SHP77 treated with DMSO at 0.1 percent for 48 hours (cell line): ENCODE data around the gene IDUA.
"Not testable (repeated sequence)": the region's sequence is repeated elsewhere in the genome, so short reads cannot be mapped to it uniquely, and the experiment has no call there.

Experiments
- DNase-seq: peaks from one replicate; lab custom pipeline; 2025; lab: John Stamatoyannopoulos, UW

IDUA gene

GRCh38 chr4:1046581-1047011, 59.8 kb downstream of the IDUA start:
- not testable (repeated sequence) for DNase-seq

DNA sequence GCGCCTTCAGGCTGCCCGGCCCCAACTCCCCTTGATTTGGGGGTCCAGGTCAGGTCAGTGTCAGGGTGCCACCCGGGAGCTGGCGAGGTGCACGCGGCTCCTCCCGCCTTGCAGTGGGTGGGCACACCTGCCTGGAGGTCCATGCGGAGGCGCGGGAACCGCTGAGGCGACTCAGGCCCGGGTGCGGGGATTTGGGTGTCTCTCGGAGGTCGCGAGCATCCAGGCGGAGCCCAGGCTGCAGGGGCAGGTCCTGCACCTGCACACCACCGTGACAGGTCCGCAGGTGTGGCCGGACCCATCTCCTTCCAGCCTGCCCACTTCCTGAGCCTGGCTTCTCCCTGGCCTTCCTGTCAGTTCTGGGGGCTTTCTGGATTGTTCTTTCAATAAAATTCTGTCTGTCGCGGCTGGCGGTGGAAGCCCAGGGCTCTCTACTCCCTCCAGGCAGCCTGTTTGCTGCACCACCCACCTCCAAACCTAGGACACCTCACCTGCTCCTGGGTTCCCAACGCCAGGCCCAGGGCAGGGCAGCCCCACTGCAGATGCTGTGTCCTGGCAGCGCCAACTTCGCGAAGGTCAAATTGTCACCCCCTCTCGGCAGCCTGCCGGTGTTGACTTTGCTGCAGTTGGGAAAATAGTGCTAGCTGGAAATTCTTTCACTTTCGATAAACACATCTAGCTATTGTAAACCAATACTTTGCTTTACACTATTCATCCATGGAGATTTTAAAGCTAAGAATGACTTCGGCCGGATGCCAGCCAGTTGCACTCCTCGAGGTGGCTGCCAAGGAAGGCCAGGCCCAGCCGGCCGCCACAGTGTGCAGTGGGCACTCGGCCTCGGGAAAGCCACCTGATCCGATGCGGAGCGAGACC, 60.5 kb downstream of the IDUA start:
- no peak for DNase-seq

GRCh38 chr4:1047976-1048772, 61.3 kb downstream of the IDUA start:
- no peak for DNase-seq

GRCh38 chr4:1048773-1049590, 62.1 kb downstream of the IDUA start:
- no peak for DNase-seq

DNA sequence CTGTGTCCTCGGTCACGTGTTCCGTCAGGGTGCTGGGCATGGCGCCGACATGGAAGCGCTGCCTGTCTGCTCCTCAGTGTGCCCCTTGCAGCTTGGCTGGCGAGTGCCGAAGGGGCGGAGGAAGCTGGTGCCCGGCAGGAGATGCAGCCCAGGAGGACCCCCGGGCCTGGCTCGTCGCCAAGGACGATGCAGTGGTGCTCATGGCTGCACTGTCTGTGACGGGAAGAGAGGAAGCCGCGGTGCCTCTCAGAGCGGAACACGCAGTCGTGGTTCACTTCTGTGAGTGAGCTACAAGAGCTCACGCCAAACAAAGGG, 62.7 kb downstream of the IDUA start:
- DNase-seq = no peak

GRCh38 chr4:1050486-1051213, 63.8 kb downstream of the IDUA start:
- DNase-seq = no peak

DNA sequence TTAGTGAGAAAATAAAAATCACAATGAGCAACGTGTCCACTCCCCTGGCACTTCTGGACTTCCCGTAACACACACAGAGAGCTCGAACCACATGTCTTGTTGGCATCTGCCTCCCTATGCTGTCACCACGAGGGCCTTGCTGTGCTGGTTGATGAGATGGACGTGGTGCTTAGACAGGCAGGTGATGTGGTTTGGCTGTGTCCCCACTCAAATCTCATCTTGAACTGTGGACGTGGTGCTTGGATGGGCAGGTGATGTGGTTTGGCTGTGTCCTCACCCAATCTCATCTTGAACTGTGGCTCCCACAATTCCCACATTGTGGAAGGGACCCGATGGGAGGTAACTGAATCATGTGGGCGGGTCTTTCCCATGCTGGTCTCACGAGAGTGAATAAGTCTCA, 64.6 kb downstream of the IDUA start:
- DNase-seq = no peak

DNA sequence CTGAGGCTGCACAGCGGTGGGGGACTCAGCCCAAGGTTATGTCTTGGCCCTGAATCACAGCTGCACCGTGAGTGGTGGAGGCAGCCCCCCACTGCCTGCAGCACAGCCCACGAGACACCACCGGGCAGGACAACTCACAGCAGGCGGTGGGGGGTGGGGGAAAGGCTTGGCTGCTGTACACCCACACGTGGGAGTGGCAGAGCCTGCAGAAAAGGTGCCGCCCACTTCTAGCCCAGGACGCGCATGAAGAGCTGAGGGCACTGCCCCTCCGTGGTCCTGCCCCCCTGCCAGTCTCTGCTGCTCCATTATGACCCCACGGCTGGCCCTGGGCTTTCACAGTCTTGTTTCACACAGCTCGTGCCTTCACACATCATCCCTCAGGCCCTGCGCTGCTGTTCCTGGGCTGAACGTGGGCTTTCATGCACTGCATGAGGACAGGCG, 65.4 kb downstream of the IDUA start:
- no peak for DNase-seq

DNA sequence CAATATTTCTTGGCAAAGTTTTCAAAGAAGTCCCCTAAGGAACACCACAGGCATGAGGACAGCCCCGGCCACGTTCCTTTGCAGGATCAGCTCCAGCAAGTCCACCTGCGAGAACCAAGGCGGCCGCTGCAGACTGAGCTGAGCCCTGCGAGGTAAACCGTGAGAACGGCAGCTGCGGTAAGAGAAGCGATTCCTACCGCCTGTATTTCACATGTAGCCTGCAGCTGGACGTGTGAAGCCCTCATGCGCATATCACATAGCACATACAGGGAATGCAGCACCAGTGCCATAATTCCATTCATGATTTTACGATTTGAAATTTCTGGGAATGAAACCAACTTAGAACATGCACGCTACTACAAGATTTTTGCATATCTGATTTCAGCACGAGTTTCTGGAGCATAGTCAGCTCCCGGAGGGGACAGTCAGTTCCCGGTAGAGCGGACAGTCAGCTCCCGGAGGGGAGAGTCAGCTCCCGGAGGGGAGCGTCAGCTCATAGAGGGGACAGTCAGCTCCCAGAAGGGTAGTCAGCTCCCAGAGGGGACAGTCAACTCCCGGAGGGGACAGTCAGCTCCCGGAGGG, 66.3 kb downstream of the IDUA start:
- no peak for DNase-seq

- DNase-seq = not testable (repeated sequence)
Observed at GRCh38 chr4:1053891-1054290, 67.0 kb downstream of the IDUA start.
